Fibroblast of the conjunctiva (primary cell): ENCODE measurements around the gene HIPK3.
A peak's percentile ranks its signal among the peaks of the same experiment; 100 is the strongest.

Experiments used
- DNase-seq: peaks from one replicate; pipeline ENCODE4 v3.0.0-alpha.2; 2010; ENCODE audit warnings: low read depth

HIPK3 gene

DNA sequence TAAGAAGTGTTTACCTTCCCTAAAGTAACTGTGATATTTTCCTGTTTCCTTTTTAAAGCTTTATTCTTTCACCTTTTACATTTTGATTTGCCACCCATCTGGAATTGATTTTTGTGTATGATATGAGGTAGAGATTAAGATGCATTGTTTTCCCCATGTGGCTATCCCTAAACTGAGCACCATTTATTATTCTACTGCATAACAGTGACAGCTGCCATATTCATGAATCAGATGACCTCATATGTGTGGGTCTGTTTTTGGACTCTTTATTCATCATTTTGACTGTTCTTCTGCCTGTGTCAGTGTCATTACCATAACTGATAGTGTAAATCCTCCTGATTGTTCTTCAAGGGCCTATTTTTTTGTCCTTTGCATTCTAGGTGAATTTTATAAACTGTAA is 50.8 kb downstream of the HIPK3 start:
- no peak for DNase-seq

DNA sequence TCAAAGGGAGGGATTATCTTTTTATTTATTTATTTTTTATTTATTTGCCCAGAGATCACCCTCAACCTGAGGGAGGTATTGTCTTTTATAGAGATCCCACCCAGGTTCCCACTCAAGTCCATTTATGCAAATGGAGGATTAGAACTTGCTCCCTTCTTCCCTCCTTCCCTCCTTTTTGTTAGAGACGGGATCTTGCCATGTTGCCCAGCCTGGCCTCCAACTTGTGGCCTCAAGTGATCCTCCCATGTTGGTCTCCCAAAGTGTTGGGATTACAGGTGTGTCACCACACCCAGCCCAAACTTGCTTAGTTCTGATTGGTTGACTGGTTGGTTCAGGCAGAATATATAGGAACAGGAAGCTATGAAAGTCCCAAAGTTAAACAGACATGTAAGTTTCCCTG is 51.9 kb downstream of the HIPK3 start:
- DNase-seq = no peak

DNA sequence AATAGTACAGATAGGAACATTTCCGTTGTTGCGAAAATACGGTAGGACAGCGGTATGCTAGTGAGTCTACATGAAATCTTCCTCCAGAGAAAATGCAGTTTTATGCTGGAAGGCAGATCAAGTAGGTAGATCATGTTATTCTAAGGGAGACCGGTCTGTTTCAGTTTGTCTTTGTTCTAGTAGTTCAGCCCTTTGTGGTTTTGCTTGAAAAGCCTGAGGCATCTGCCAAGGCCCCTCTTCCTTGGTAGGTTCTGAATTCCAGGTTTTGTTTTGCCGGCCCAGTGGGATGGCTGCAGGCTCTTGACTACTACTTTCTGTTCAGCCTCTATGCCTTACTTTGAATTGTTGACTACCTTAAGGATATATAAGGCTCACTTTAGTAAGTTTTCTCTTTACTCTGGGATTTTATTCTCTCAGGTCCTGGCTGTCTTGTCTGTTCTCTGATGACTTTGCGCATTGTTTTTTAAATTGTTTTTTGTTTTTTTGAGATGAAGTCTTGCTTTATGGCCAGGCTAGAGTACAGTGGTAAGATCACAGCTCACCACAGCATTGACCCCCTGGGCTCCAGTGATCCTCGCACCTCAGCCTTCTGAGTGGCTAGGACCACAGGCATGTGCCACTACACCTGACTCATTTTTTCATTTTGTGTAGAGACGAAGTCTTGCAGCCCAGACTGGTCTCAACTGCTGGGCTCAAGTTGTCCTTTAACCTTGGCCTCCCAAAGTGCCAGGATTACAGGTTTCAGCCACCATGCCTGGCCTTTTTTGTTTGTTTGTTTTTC is 53.7 kb downstream of the HIPK3 start:
- DNase-seq = no peak

- no peak for DNase-seq
These were observed 54.5 kb downstream of the HIPK3 start for GRCh38 chr11:33311680-33312079.

DNA sequence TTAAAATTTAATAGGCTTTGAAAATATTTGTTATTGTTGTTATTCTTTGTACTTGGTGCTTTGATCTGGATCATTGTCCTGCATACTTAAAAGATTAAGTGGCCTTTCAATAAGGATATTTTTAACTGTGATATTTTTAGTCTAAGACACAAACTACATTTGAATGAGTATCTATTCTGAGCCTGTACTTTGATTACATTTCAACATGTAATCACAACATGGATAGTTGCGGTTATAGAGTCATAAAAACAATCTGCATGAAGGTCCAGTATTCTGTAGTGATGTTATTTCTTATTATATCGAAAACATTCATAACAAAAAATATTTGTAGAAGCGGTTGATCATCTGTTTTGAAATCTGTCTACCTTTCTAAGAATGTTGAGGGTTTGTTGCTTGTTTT is 58.6 kb downstream of the HIPK3 start:
- no peak for DNase-seq

DNA sequence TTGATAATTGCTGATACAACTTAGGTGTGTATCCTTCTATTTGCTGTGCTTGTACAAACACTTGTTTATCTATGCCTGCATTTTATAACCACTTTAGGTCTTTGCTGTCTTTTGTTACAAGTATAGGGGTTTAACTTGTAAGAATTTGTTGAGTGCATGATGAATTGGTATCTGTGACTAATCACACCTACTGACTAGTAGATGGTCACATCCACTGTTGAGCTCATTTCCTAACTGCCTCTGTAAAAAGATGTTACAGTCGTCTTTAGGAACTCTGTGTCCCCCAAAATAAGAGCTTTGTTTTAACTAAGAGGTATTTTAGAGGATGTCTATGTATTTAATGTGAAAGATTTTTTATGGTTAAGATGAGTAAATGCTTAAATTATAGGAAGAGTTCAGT is 60.5 kb downstream of the HIPK3 start:
- DNase-seq = no peak

GRCh38 chr11:33320016-33320813 is 63.0 kb downstream of the HIPK3 start:
- DNase-seq = no peak

GRCh38 chr11:33320814-33321330 is 63.7 kb downstream of the HIPK3 start:
- no peak for DNase-seq

GRCh38 chr11:33321422-33321821 is 64.2 kb downstream of the HIPK3 start:
- DNase-seq = no peak

DNA sequence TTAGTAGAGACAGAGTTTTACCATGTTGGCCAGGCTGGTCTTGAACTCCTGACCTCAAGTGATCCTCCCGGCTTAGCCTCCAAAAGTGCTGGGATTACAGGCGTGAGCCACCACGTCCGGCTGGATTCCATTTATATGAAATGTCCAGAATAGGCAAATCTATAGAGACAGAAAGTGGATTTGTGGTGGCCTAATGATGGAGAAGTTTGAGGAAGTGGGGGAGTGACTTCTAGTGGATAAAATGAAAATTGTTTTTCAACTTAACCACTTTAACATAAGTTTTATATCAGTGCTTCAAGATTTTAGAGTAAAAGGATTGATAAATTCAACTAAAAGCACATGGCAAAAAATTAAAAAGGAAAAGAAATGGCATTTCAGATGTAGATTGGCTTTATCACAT is 66.2 kb downstream of the HIPK3 start:
- DNase-seq = no peak

GRCh38 chr11:33324302-33324985 is 67.3 kb downstream of the HIPK3 start:
- DNase-seq = no peak

DNA sequence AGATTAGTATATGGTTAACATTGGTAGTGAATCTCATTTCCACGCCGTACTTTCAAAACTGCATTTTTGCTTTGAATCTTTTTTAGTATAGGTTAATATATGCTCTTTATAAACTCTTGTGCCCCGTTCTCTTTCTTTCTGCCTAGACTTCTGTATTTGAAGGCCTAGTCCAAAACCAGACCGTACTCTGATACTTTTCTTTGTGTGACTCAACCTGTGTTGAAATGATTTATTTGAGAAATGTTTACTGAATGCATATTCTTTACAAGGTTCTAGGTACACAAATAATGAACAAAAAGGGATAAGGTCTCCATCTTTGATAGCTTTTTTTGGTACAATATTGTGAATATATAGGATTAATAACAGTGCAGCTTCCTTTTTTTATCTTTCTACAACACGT is 68.3 kb downstream of the HIPK3 start:
- no peak for DNase-seq

DNA sequence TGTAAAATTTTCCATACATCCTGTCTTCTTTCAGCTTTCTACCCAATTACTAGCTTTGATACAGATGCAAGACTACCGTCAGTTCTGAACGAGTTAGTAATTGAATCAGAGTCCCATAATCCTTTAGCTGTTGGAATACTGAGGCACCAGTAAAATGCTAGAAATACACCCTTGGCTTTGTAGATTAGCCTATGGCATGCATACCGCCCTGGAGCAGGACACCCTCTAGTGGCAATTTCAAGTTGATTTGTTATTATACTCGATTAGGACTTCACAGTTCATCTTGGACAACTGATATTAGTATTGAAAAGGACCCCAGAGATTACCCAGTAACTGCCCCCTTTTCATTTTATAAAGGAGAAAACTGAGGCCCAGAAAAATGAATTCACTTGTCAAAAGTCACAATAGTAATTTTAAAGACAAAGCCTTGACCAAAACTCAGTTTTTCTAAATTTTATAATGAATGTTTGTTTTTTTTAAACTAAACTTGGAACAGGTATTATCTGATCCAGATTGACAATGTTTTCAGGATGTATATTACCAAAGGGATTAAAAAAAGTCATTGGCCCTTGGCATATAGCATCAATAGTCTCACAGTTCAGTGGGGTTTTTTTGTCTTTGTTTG is 72.6 kb downstream of the HIPK3 start:
- peak; percentile 55 for DNase-seq

- no peak for DNase-seq
These were observed 76.6 kb downstream of the HIPK3 start for GRCh38 chr11:33333816-33334215.

DNA sequence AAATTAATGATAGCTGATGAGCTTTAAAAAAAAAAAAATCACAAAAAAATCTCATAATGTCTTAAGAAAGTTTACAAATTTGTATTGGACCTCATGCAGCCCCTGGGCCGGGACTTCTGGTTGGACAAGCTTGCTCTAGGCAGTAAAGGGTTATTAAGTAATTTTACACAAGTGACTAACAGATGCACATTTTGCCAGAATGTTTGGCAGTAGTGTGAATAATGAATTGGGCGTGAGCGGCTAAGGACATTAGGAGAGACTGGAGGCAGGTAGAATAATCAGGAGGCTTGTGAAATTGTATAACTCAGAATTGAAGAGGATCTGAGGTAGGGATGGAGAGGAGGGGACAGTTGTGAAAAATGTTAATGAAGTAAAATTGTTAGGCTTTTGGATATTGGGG is 77.4 kb downstream of the HIPK3 start:
- DNase-seq = no peak

- no peak for DNase-seq
These were observed 82.1 kb downstream of the HIPK3 start for GRCh38 chr11:33339247-33339646.

- DNase-seq = no peak
These were observed 87.4 kb downstream of the HIPK3 start for GRCh38 chr11:33344611-33345010.

DNA sequence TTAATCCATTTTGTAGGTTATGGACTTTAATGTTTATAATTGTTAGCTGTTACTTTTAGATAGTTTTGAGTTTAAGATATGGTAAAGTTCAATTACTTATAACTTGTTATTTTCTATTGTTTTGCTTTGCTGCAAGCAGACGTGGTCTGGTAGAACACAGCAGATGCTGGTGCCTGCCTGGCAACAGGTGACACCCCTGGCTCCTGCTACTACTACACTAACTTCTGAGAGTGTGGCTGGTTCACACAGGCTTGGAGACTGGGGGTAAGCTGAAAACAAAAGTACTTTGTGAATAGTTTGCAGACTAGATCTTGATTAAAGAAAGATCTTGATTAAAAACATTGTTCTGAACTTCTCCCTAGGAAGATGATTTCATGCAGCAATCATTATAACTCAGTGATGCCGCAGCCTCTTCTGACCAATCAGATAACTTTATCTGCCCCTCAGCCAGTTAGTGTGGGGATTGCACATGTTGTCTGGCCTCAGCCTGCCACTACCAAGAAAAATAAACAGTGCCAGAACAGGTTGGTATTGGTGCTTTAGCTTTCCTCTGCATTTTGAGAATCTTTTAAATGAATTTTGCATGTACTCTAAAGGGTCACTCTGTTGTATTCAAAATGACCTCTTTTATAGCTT is 90.4 kb downstream of the HIPK3 start:
- DNase-seq = no peak

GRCh38 chr11:33350287-33350686 is 93.1 kb downstream of the HIPK3 start:
- DNase-seq = no peak

- DNase-seq = no peak
These were observed 101.1 kb downstream of the HIPK3 start for GRCh38 chr11:33358150-33358831.

GRCh38 chr11:33360642-33361041 is 103.5 kb downstream of the HIPK3 start:
- DNase-seq = no peak
